Mucosa of rectum (tissue), 2 donors: Measurements from ENCODE around the gene EIF3L.

Experiments used
- H3K27ac ChIP-seq, 2 donors: one replicate each; pipeline ENCODE4 v1.7.0; 2013; ENCODE audit warnings: inconsistent platforms in 2 of 2, low read depth in 2 of 2, low read length in 2 of 2
- H3K27me3 ChIP-seq, 2 donors: one replicate each; pipeline ENCODE4 v1.7.0; 2013; ENCODE audit warnings: low read length in 2 of 2; ENCODE audit not compliant: control insufficient read depth in 2 of 2, insufficient read depth in 2 of 2
- H3K36me3 ChIP-seq, 2 donors: one replicate each; pipeline ENCODE4 v1.7.0; 2013; ENCODE audit warnings: low read length in 2 of 2; ENCODE audit not compliant: control insufficient read depth in 2 of 2, insufficient read depth in 2 of 2
- H3K4me1 ChIP-seq, 2 donors: one replicate each; pipeline ENCODE4 v1.7.0; 2013; ENCODE audit warnings: low read length in 2 of 2, mild to moderate bottlenecking in 1 of 2; ENCODE audit not compliant: control insufficient read depth in 2 of 2, insufficient read depth in 2 of 2
- H3K4me3 ChIP-seq, 2 donors: one replicate each; pipeline ENCODE4 v1.7.0; 2013; ENCODE audit warnings: low read length in 2 of 2
- H3K9ac ChIP-seq, 2 donors: one replicate each; pipeline ENCODE4 v1.7.0; 2013; ENCODE audit warnings: low read length in 2 of 2, low read depth in 1 of 2, mild to moderate bottlenecking in 1 of 2
- H3K9me3 ChIP-seq, 2 donors: one replicate each; pipeline ENCODE4 v1.7.0; 2013; ENCODE audit warnings: low read length in 2 of 2; ENCODE audit not compliant: control insufficient read depth in 2 of 2
- donor health status: healthy.
- donor health status: Normal muscosa, but diverticular disease.

EIF3L gene

GRCh38 chr22:37830093-37830842 lies 19.0 kb upstream of the EIF3L start:
- Histone ChIP-seq H3K9ac (no peak overlapping the region), H3K4me3 (no peak overlapping the region), H3K36me3 (peaks cover 45 to 48% of the 10 kb centered on the region in 2 donors), H3K27ac (no peak overlapping the region), H3K27me3 (no peaks in the 10 kb centered on the region), H3K9me3 (no peaks in the 10 kb centered on the region), H3K4me1 (no peaks in the 10 kb centered on the region)

GRCh38 chr22:37831472-37831871 lies 17.7 kb upstream of the EIF3L start:
- H3K4me1 ChIP-seq, result no peaks in the 10 kb centered on the region
- no peak overlapping the region for H3K9ac ChIP-seq
- H3K9me3 ChIP-seq, result no peaks in the 10 kb centered on the region
- H3K27ac ChIP-seq, result no peak overlapping the region
- H3K4me3 ChIP-seq, result no peak overlapping the region
- peaks cover 45 to 52% of the 10 kb centered on the region in 2 donors for H3K36me3 ChIP-seq
- H3K27me3 ChIP-seq, result no peaks in the 10 kb centered on the region

- H3K9ac ChIP-seq, result no peak overlapping the region
- no peak overlapping the region for H3K4me3 ChIP-seq
- no peaks in the 10 kb centered on the region for H3K9me3 ChIP-seq
- H3K27ac ChIP-seq, result no peak overlapping the region
- H3K4me1 ChIP-seq, result no peaks in the 10 kb centered on the region
- peaks cover 49 to 56% of the 10 kb centered on the region in 2 donors for H3K36me3 ChIP-seq
- H3K27me3 ChIP-seq, result no peaks in the 10 kb centered on the region
These were observed 17.0 kb upstream of the EIF3L start for GRCh38 chr22:37832022-37832857.

- Histone ChIP-seq H3K27ac (peak overlapping the region; percentile 27 to 51), H3K4me3 (peak overlapping the region in 1 of 2 donors; percentile 42), H3K36me3 (peaks cover 17 to 18% of the 10 kb centered on the region in 2 donors), H3K9ac (no peak overlapping the region), H3K9me3 (no peaks in the 10 kb centered on the region), H3K4me1 (peaks cover 8 to 10% of the 10 kb centered on the region in 2 donors), H3K27me3 (no peaks in the 10 kb centered on the region)
These were observed 7.0 kb upstream of the EIF3L start for GRCh38 chr22:37842015-37842793.

GRCh38 chr22:37843741-37844089 lies 5.5 kb upstream of the EIF3L start:
- H3K4me1 ChIP-seq, result peaks cover 10 to 11% of the 10 kb centered on the region in 2 donors
- H3K4me3 ChIP-seq, result peak overlapping the region; percentile 81 to 92
- H3K9ac ChIP-seq, result peak overlapping the region; percentile 77 to 93
- no peaks in the 10 kb centered on the region for H3K9me3 ChIP-seq
- peaks cover 6 to 7% of the 10 kb centered on the region in 2 donors for H3K36me3 ChIP-seq
- H3K27me3 ChIP-seq, result no peaks in the 10 kb centered on the region
- H3K27ac ChIP-seq, result peak overlapping the region; percentile 92 to 93

- Histone ChIP-seq H3K4me3 (peak overlapping the region; percentile 81 to 92), H3K27me3 (no peaks in the 10 kb centered on the region), H3K27ac (peak overlapping the region; percentile 92 to 93), H3K9me3 (no peaks in the 10 kb centered on the region), H3K9ac (peak overlapping the region in 1 of 2 donors; percentile 37), H3K4me1 (peaks cover 14% of the 10 kb centered on the region in 2 donors), H3K36me3 (peaks cover under 1 to 2% of the 10 kb centered on the region in 2 donors)
These were observed 4.3 kb upstream of the EIF3L start for GRCh38 chr22:37844904-37845329.

- Histone ChIP-seq H3K27ac (no peak overlapping the region), H3K9me3 (no peaks in the 10 kb centered on the region), H3K4me3 (no peak overlapping the region), H3K36me3 (peaks cover 0 to 4% of the 10 kb centered on the region in 2 donors), H3K27me3 (no peaks in the 10 kb centered on the region), H3K4me1 (peaks cover 18 to 22% of the 10 kb centered on the region in 2 donors), H3K9ac (no peak overlapping the region)
These were observed 2.8 kb upstream of the EIF3L start for GRCh38 chr22:37846433-37846832.

- Histone ChIP-seq H3K9me3 (no peaks in the 10 kb centered on the region), H3K9ac (peak overlapping the region; percentile 82 to 96), H3K4me1 (peaks cover 10 to 13% of the 10 kb centered on the region in 2 donors), H3K27me3 (no peaks in the 10 kb centered on the region), H3K27ac (peak overlapping the region; percentile 84 to 91), H3K36me3 (peaks cover 11 to 22% of the 10 kb centered on the region in 2 donors), H3K4me3 (peak overlapping the region; percentile 88 to 100)
These were observed 581 bp upstream of the EIF3L start for GRCh38 chr22:37848587-37849088.

- Histone ChIP-seq H3K36me3 (peaks cover 23 to 43% of the 10 kb centered on the region in 2 donors), H3K4me1 (peaks cover 10 to 13% of the 10 kb centered on the region in 2 donors), H3K4me3 (no peak overlapping the region)
These were observed 1.6 kb downstream of the EIF3L start for GRCh38 chr22:37850801-37851200.

More at GRCh38 chr22:37850801-37851200, 1.6 kb downstream of the EIF3L start:
- Histone ChIP-seq H3K9me3 (no peaks in the 10 kb centered on the region), H3K27ac (no peak overlapping the region), H3K9ac (no peak overlapping the region), H3K27me3 (no peaks in the 10 kb centered on the region)
